HG03378 (cell line): ENCODE results near the gene TUSC2.

Source experiments
- ATAC-seq: cut with Tn5 transposase; IDR thresholded peaks from one replicate; pipeline ENCODE4 v1.9.1; 2021; ENCODE audit warnings: mild to moderate bottlenecking, moderate library complexity; ENCODE audit not compliant: unreplicated experiment

The TUSC2 gene

GRCh38 chr3:50276762-50277101 lies 51.3 kb downstream of the TUSC2 start:
- ATAC-seq: no peak

- ATAC-seq: no peak
Measured at GRCh38 chr3:50275996-50276761, 51.8 kb downstream of the TUSC2 start.

DNA sequence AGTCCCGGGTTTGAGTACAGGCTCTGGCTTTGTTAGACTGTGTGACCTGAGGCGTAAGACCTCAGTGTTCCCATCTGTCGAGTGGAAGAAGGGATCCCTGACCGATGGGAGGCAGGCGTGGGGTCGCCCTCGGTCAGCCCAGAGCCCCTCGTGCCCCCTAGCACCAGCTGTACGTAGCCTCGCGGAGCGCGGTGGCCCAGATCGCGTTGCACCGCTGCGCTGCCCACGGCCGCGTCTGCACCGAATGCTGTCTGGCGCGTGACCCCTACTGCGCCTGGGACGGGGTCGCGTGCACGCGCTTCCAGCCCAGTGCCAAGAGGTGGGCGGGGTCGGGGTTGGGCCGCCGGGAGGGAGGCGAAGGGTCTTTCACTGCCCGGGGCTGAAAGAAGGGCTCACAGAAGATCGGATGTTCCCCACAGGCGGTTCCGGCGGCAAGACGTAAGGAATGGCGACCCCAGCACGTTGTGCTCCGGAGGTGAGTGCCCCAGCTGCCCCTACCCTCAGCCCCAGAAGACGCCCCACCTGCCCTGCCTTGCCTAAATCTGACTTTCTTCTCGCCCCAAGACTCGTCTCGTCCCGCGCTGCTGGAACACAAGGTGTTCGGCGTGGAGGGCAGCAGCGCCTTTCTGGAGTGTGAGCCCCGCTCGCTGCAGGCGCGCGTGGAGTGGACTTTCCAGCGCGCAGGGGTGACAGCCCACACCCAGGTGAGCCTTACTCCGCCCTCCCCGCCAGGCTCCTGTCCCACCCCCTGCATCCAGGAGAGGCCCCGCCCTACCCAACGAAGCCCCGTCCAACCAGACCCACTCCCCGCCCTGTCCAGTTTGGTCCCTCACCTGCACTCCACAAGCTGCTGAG lies 52.7 kb downstream of the TUSC2 start:
- ATAC-seq: no peak
